Activated T-helper 17 cell treated with anti-CD3 and anti-CD28 coated beads, Interleukin-2, amount 50 U/mL, for 72 hours (primary cell): ENCODE measurements around the gene NRXN2. TPM values are rescaled to one million over a fixed set of nuclear protein-coding genes. Genes with fewer than 3 reads are reported as not detected.
"Not testable (repeated sequence)": the region's sequence is repeated elsewhere in the genome, so short reads cannot be mapped to it uniquely, and the experiment has no call there.

ENCODE experiments used
- ATAC-seq: fragments of 150-1000 bp; cut with Tn5 transposase; replicated peaks from 2 replicates; pipeline ENCODE4 v1.10.0; 2021; ENCODE audit warnings: mild to moderate bottlenecking, moderate library complexity
- H3K27ac Mint-ChIP-seq: one replicate; pipeline ENCODE4 v1.8.0; 2022; ENCODE audit warnings: mixed read lengths
- H3K27me3 Mint-ChIP-seq: one replicate; pipeline ENCODE4 v1.8.0; 2022; ENCODE audit warnings: mixed read lengths
- H3K36me3 Mint-ChIP-seq: one replicate; pipeline ENCODE4 v1.8.0; 2022; ENCODE audit warnings: low read depth, mild to moderate bottlenecking, mixed read lengths
- H3K4me1 Mint-ChIP-seq: one replicate; pipeline ENCODE4 v1.8.0; 2022; ENCODE audit warnings: mixed read lengths
- H3K4me3 Mint-ChIP-seq: one replicate; pipeline ENCODE4 v1.8.0; 2022; ENCODE audit warnings: mild to moderate bottlenecking, mixed read lengths
- H3K9me3 Mint-ChIP-seq: one replicate; pipeline ENCODE4 v1.8.0; 2022; ENCODE audit warnings: mixed read lengths
- total RNA-seq, 2 donors: library from RNA; stranded (reverse); gene quantifications; one replicate each; pipeline ENCODE4 v1.2.3, GENCODE V29; 2022

NRXN2 gene
- total RNA-seq, 2 donors from 2014 or later: 0.11 to 1.2 TPM

GRCh38 chr11:64569300-64569970 lies 153.6 kb downstream of the NRXN2 start:
- H3K27ac Mint-ChIP-seq: no peak overlapping the region
- no peaks in the 10 kb centered on the region for H3K9me3 Mint-ChIP-seq
- peaks cover 5% of the 10 kb centered on the region for H3K4me1 Mint-ChIP-seq
- H3K27me3 Mint-ChIP-seq: peaks cover 5% of the 10 kb centered on the region
- H3K36me3 Mint-ChIP-seq: no peaks in the 10 kb centered on the region
- no peak for ATAC-seq
- H3K4me3 Mint-ChIP-seq: no peak overlapping the region

- no peaks in the 10 kb centered on the region for H3K9me3 Mint-ChIP-seq
- H3K4me1 Mint-ChIP-seq: peaks cover 5% of the 10 kb centered on the region
These were observed 154.3 kb downstream of the NRXN2 start for GRCh38 chr11:64568584-64569140.

GRCh38 chr11:64568041-64568571 lies 154.9 kb downstream of the NRXN2 start:
- Mint-ChIP-seq H3K9me3 (no peaks in the 10 kb centered on the region), H3K4me3 (no peak overlapping the region), H3K27me3 (peaks cover 5% of the 10 kb centered on the region), H3K36me3 (no peaks in the 10 kb centered on the region), H3K4me1 (peaks cover 5% of the 10 kb centered on the region), H3K27ac (no peak overlapping the region)
- ATAC-seq: no peak

More at GRCh38 chr11:64568584-64569140, 154.3 kb downstream of the NRXN2 start:
- no peak for ATAC-seq
- H3K27me3 Mint-ChIP-seq: peaks cover 5% of the 10 kb centered on the region
- H3K4me3 Mint-ChIP-seq: no peak overlapping the region
- no peaks in the 10 kb centered on the region for H3K36me3 Mint-ChIP-seq
- no peak overlapping the region for H3K27ac Mint-ChIP-seq

GRCh38 chr11:64566915-64567891 lies 155.8 kb downstream of the NRXN2 start:
- Mint-ChIP-seq H3K27ac (peak overlapping the region; percentile 84), H3K4me1 (peaks cover 5% of the 10 kb centered on the region), H3K36me3 (no peaks in the 10 kb centered on the region), H3K4me3 (no peak overlapping the region), H3K9me3 (no peaks in the 10 kb centered on the region), H3K27me3 (no peaks in the 10 kb centered on the region)
- no peak for ATAC-seq

- Mint-ChIP-seq H3K27ac (peak overlapping the region; percentile 84), H3K27me3 (no peaks in the 10 kb centered on the region), H3K4me3 (no peak overlapping the region), H3K36me3 (no peaks in the 10 kb centered on the region), H3K9me3 (no peaks in the 10 kb centered on the region), H3K4me1 (peaks cover 5% of the 10 kb centered on the region)
- ATAC-seq: peak; percentile 93
These were observed 156.7 kb downstream of the NRXN2 start for GRCh38 chr11:64566042-64566914.

- no peaks in the 10 kb centered on the region for H3K27me3 Mint-ChIP-seq
- no peak for ATAC-seq
- H3K9me3 Mint-ChIP-seq: no peaks in the 10 kb centered on the region
- H3K4me3 Mint-ChIP-seq: no peak overlapping the region
- H3K36me3 Mint-ChIP-seq: no peaks in the 10 kb centered on the region
- peaks cover 5% of the 10 kb centered on the region for H3K4me1 Mint-ChIP-seq
- no peak overlapping the region for H3K27ac Mint-ChIP-seq
These were observed 157.8 kb downstream of the NRXN2 start for GRCh38 chr11:64564947-64565889.

- ATAC-seq: no peak
- Mint-ChIP-seq H3K36me3 (no peaks in the 10 kb centered on the region), H3K27ac (no peak overlapping the region), H3K9me3 (no peaks in the 10 kb centered on the region), H3K4me3 (no peak overlapping the region), H3K4me1 (peaks cover 5% of the 10 kb centered on the region), H3K27me3 (no peaks in the 10 kb centered on the region)
These were observed 158.6 kb downstream of the NRXN2 start for GRCh38 chr11:64564419-64564818.

GRCh38 chr11:64563966-64564365 lies 159.0 kb downstream of the NRXN2 start:
- no peaks in the 10 kb centered on the region for H3K27me3 Mint-ChIP-seq
- H3K4me1 Mint-ChIP-seq: peaks cover 5% of the 10 kb centered on the region
- H3K4me3 Mint-ChIP-seq: no peak overlapping the region
- no peak overlapping the region for H3K27ac Mint-ChIP-seq
- H3K9me3 Mint-ChIP-seq: no peaks in the 10 kb centered on the region
- no peaks in the 10 kb centered on the region for H3K36me3 Mint-ChIP-seq
- ATAC-seq: no peak

- no peaks in the 10 kb centered on the region for H3K9me3 Mint-ChIP-seq
- H3K4me3 Mint-ChIP-seq: no peak overlapping the region
- no peaks in the 10 kb centered on the region for H3K27me3 Mint-ChIP-seq
- H3K27ac Mint-ChIP-seq: no peak overlapping the region
- H3K36me3 Mint-ChIP-seq: no peaks in the 10 kb centered on the region
- H3K4me1 Mint-ChIP-seq: peaks cover 5% of the 10 kb centered on the region
- ATAC-seq: no peak
These were observed 160.2 kb downstream of the NRXN2 start for GRCh38 chr11:64562723-64563351.

- no peak for ATAC-seq
- Mint-ChIP-seq H3K4me1 (peaks cover 5% of the 10 kb centered on the region), H3K36me3 (no peaks in the 10 kb centered on the region), H3K27ac (no peak overlapping the region), H3K4me3 (no peak overlapping the region), H3K9me3 (no peaks in the 10 kb centered on the region), H3K27me3 (peaks cover 2% of the 10 kb centered on the region)
These were observed 160.8 kb downstream of the NRXN2 start for GRCh38 chr11:64561984-64562722.

- H3K27me3 Mint-ChIP-seq, H3K4me3 Mint-ChIP-seq, ATAC-seq, H3K36me3 Mint-ChIP-seq, H3K27ac Mint-ChIP-seq, H3K4me1 Mint-ChIP-seq, H3K9me3 Mint-ChIP-seq: not testable (repeated sequence)
These were observed 161.6 kb downstream of the NRXN2 start for GRCh38 chr11:64561429-64561828.

GRCh38 chr11:64560941-64561340 lies 162.1 kb downstream of the NRXN2 start:
- ATAC-seq: no peak
- no peak overlapping the region for H3K4me3 Mint-ChIP-seq

More at GRCh38 chr11:64560941-64561340, 162.1 kb downstream of the NRXN2 start:
- Mint-ChIP-seq H3K4me1 (no peaks in the 10 kb centered on the region), H3K27ac (no peak overlapping the region), H3K9me3 (no peaks in the 10 kb centered on the region), H3K36me3 (no peaks in the 10 kb centered on the region), H3K27me3 (peaks cover 4% of the 10 kb centered on the region)
